Measurements from ENCODE around the gene RHOBTB3.

GRCh38 chr5:95773335-95774059, 42.4 kb downstream of the RHOBTB3 start:
- no peak for TF ChIP-seq POLR2A (IDR thresholded peaks at IDR 0.05; ENCODE audit: low read depth, low read length)
- no peak for TF ChIP-seq YY1 (IDR thresholded peaks at IDR 0.05; ENCODE audit: low read depth, low read length)
- no peak for TF ChIP-seq CTCF (IDR thresholded peaks at IDR 0.05 in 2 of 3, conservative IDR thresholded peaks at IDR 0.05 in 1 of 3; ENCODE audit: control insufficient read depth in 2 of 3, extremely low read depth in 1 of 3, insufficient read depth in 1 of 3, low read depth in 3 of 3, low read length in 3 of 3)
- no peak for TF ChIP-seq PBX3 (IDR thresholded peaks at IDR 0.05; ENCODE audit: insufficient replicate concordance, low read depth, low read length)
